Body of pancreas (tissue), 4 donors: ENCODE measurements around the gene AGBL3. TPM values are rescaled to one million over a fixed set of nuclear protein-coding genes. Genes with fewer than 3 reads are reported as not detected.

Experiments
- ATAC-seq: fragments of 150-250 bp; one replicate; pipeline ENCODE4 v1.9.1; 2016
- DNase-seq, 4 donors: peaks; one replicate each; pipeline ENCODE4 v3.0.0-alpha.2; 2019
- H3K27ac ChIP-seq, 4 donors: fragments of 200-600 bp; sonication (generic); 1 replicate in 3 of 4; 2 replicates in 1 of 4; pipeline versions ENCODE4 v1.5.1 to v1.6.1; 2016 to 2019; ENCODE audit warnings: mild to moderate bottlenecking in 1 of 4, mixed read lengths in 1 of 4, moderate library complexity in 1 of 4
- H3K27me3 ChIP-seq, 2 donors: fragments of 200-600 bp; sonication (generic); one replicate each; pipeline ENCODE4 v1.6.0; 2016; ENCODE audit warnings: mild to moderate bottlenecking in 1 of 2
- H3K36me3 ChIP-seq, 2 donors: fragments of 200-600 bp; sonication (generic); replicated peaks in 1 of 2; 2 replicates each; pipeline ENCODE4 v1.5.1; 2016; ENCODE audit warnings: low read depth in 2 of 2; ENCODE audit not compliant: insufficient read depth in 1 of 2
- H3K4me1 ChIP-seq: fragments of 200-600 bp; sonication (generic); one replicate; pipeline ENCODE4 v1.6.0; 2016
- H3K4me3 ChIP-seq, 2 donors: fragments of 200-600 bp; sonication (generic); 1 replicate in 1 of 2; 2 replicates in 1 of 2; pipeline ENCODE4 v1.5.1; 2016 to 2019
- H3K9me3 ChIP-seq, 3 donors: fragments of 200-600 bp; sonication (generic); 1 replicate in 2 of 3; 2 replicates in 1 of 3; pipeline ENCODE4 v1.5.1; 2016
- CTCF ChIP-seq, 7 experiments: fragments of 450-650 bp in 4 of 7; fragments of 200-600 bp in 3 of 7; sonication (generic) in 3 of 7; IDR thresholded peaks; one replicate each; pipeline ENCODE4 v1.5.1; 2016 to 2019; ENCODE audit warnings: antibody characterized with exemption in 7 of 7
- POLR2A ChIP-seq, 3 donors: fragments of 450-650 bp; IDR thresholded peaks; one replicate each; pipeline ENCODE4 v1.6.1; 2016; ENCODE audit warnings: antibody characterized with exemption in 3 of 3, mild to moderate bottlenecking in 2 of 3
- WGBS, 2 donors: methylation state at CpG; one replicate each; pipeline ENCODE4 v1.1.5; 2017; 5-methylcytosine and 5-hydroxymethylcytosine counted together
- intact Hi-C: fragments of 100-400 bp; cut with DNase I; formaldehyde crosslinking; loops from one replicate; pipeline ENCODE4 v1.15.1; 2023
- total RNA-seq, 2 donors: library from RNA; depleted of rRNA; stranded (reverse); fragments of >200 nt; gene quantifications; one replicate each; pipeline ENCODE4 v1.1.0, GENCODE V29; 2016

Gene AGBL3
- total RNA-seq, 2 donors from 2014 or later: 0.33 to 2.6 TPM

DNA sequence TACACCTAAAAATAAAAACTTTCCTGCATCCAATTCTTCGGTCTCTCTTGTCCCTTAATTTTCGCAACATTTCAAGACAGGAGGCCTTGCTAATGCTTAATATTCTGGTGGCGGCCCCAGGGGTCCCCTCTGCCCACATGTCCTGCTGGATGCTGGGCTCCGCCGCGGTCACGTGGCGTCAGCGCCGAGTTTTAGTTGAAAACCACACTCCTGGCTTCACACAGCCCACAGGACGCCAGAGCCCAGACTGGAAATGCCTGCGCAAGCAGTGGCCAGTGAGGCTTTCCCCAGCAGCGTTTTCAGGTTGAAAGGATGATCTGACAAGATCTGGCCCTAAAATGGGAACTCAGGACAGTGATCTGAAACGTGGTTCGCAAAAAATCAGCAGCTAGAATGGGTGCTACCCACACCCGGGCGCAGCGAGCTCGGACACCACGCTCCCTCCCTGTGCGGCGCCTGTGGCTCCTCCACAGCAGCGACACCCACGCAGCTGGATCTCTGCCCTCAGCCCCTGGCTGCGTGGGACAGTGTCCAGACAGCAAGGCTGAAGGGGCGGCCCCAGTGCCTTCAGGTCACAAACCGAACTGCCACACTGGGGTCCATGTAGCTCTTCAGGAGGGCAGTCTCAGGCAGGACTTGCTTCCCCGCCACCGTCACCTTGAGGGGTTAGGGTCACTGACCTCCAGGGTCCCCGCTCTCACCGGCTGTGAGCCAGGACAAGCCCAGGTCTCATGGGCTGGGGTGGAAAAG lies 195.8 kb downstream of the AGBL3 start:
- intact Hi-C loops: no loop called here
- H3K36me3 ChIP-seq: peaks cover 16 to 29% of the 10 kb centered on the region in 2 donors
- DNase-seq (peak in 1 of 4 donors; percentile 12), ATAC-seq (no peak)
- no peak overlapping the region for H3K4me3 ChIP-seq
- H3K27ac ChIP-seq: peak overlapping the region in 2 of 4 donors; percentile 9 to 13
- H3K27me3 ChIP-seq: no peaks in the 10 kb centered on the region
- H3K4me1 ChIP-seq: peaks cover 19% of the 10 kb centered on the region
- H3K9me3 ChIP-seq: peaks cover 0 to 19% (median 3%) of the 10 kb centered on the region in 3 donors
- no peak for TF ChIP-seq POLR2A (IDR thresholded peaks at IDR 0.05)
- no peak for TF ChIP-seq CTCF (IDR thresholded peaks at IDR 0.05)
- 94 to 96% methylated on average over 24 to 30 of the region's 31 CpGs for WGBS, 2 donors

- Histone ChIP-seq H3K4me3 (no peak overlapping the region), H3K27me3 (no peaks in the 10 kb centered on the region), H3K27ac (no peak overlapping the region), H3K9me3 (peaks cover 0 to 19% (median 3%) of the 10 kb centered on the region in 3 donors), H3K4me1 (peaks cover 22% of the 10 kb centered on the region), H3K36me3 (peaks cover 16 to 37% of the 10 kb centered on the region in 2 donors)
- no peak for TF ChIP-seq CTCF (IDR thresholded peaks at IDR 0.05)
- TF ChIP-seq POLR2A (IDR thresholded peaks at IDR 0.05): no peak
- whole genome bisulfite sequencing, 2 donors: 89 to 96% methylated on average over 7 of the region's 7 CpGs
- ATAC-seq: no peak
- intact Hi-C loops: no loop called here
- no peak for DNase-seq
These were observed 197.2 kb downstream of the AGBL3 start for GRCh38 chr7:135183478-135183877.

DNA sequence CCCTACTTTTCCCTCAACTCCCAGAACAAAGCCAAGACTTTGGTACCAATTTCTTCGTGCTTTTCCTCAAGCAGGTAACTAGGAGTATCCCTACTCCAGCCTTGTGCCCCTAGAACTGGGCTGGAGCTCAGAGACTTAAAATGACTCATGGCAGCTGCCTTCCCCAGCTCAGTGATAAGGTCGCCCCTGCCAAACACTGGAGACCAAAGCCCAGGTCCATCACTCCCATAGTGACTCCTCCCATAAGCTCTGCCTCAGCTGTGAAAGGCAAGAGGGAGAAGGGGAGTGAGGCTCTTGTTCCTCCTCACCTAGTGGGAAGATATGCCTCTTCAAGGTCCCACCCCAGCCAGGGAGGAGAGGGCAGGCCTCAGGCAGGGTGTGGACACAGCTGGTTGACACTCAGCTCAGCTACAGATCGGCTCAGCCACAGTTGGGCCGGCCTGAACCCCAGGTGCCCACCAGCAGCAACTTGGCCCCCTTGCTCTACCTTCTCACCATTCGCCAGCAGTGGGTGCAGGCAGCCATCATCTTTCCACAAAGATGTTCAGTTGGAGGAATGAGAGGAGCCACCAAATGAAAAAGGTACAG lies 198.0 kb downstream of the AGBL3 start:
- Histone ChIP-seq H3K36me3 (peaks cover 16 to 39% of the 10 kb centered on the region in 2 donors), H3K27ac (peak overlapping the region in 1 of 4 donors; percentile 39), H3K4me1 (peaks cover 22% of the 10 kb centered on the region), H3K9me3 (peaks cover 0 to 19% (median 3%) of the 10 kb centered on the region in 3 donors), H3K27me3 (no peaks in the 10 kb centered on the region), H3K4me3 (no peak overlapping the region)
- WGBS, 2 donors: 89 to 93% methylated on average over 4 to 5 of the region's 5 CpGs
- no peak for ATAC-seq
- TF ChIP-seq CTCF (IDR thresholded peaks at IDR 0.05) (no peak), POLR2A (IDR thresholded peaks at IDR 0.05) (no peak)
- intact Hi-C loops: no loop called here
- DNase-seq: peak in 2 of 4 donors; percentile 10 to 50

Other genes starting within 250 kb of the AGBL3 start
- gene CALD1, start 206.9 kb upstream of the AGBL3 start, total RNA-seq: 10 to 100 TPM; 57.0 to 72.6 TPM
- 1 to 10 TPM; 4.0 to 9.6 TPM for gene TMEM140, start 161.6 kb downstream of the AGBL3 start, total RNA-seq
- 10 to 100 TPM; 32.9 to 40.5 TPM for gene CYREN, start 184.2 kb downstream of the AGBL3 start, total RNA-seq
- gene WDR91, start 225.0 kb downstream of the AGBL3 start, total RNA-seq: 10 to 100 TPM; 28.0 to 32.4 TPM
- not detected for gene STRA8, start 247.3 kb downstream of the AGBL3 start, total RNA-seq